HG02798 (cell line): ENCODE results near the gene PLCB2.

Experiments
- ATAC-seq: cut with Tn5 transposase; IDR thresholded peaks from one replicate; pipeline ENCODE4 v1.9.1; 2021; ENCODE audit warnings: mild to moderate bottlenecking; ENCODE audit not compliant: unreplicated experiment, poor library complexity

PLCB2 gene

GRCh38 chr15:40253167-40253790 lies 54.5 kb downstream of the PLCB2 start:
- ATAC-seq, result no peak

GRCh38 chr15:40252438-40253166 lies 55.1 kb downstream of the PLCB2 start:
- ATAC-seq, result peak; percentile 38

- ATAC-seq, result no peak
Measured at GRCh38 chr15:40252141-40252437, 55.6 kb downstream of the PLCB2 start.

GRCh38 chr15:40251486-40252140 lies 56.1 kb downstream of the PLCB2 start:
- no peak for ATAC-seq

GRCh38 chr15:40250771-40251483 lies 56.8 kb downstream of the PLCB2 start:
- ATAC-seq, result no peak

- no peak for ATAC-seq
Measured at GRCh38 chr15:40250304-40250656, 57.5 kb downstream of the PLCB2 start.

- no peak for ATAC-seq
Measured at GRCh38 chr15:40249477-40250303, 58.0 kb downstream of the PLCB2 start.

GRCh38 chr15:40248006-40248783 lies 59.5 kb downstream of the PLCB2 start:
- no peak for ATAC-seq

GRCh38 chr15:40247406-40247971 lies 60.2 kb downstream of the PLCB2 start:
- ATAC-seq, result no peak

- no peak for ATAC-seq
Measured at GRCh38 chr15:40246496-40247280, 61.0 kb downstream of the PLCB2 start.

GRCh38 chr15:40245666-40246450 lies 61.9 kb downstream of the PLCB2 start:
- no peak for ATAC-seq

- no peak for ATAC-seq
Measured at GRCh38 chr15:40244961-40245523, 62.7 kb downstream of the PLCB2 start.

GRCh38 chr15:40243126-40243810 lies 64.5 kb downstream of the PLCB2 start:
- no peak for ATAC-seq

- no peak for ATAC-seq
Measured at GRCh38 chr15:40242601-40243000, 65.1 kb downstream of the PLCB2 start.

- ATAC-seq, result no peak
Measured at GRCh38 chr15:40242213-40242599, 65.5 kb downstream of the PLCB2 start.

- no peak for ATAC-seq
Measured at GRCh38 chr15:40241269-40242212, 66.2 kb downstream of the PLCB2 start.
